IMR-90 (cell line): Measurements from ENCODE around the gene SLC16A8. TPM values are rescaled to one million over a fixed set of nuclear protein-coding genes. Genes with fewer than 3 reads are reported as not detected.

ENCODE experiments used
- ATAC-seq: fragments of 200-7000 bp; cut with Tn5 transposase; 2 replicates; pipeline ENCODE4 v1.9.1; 2020; ENCODE audit warnings: low read depth, mild to moderate bottlenecking, moderate library complexity
- BruUV-seq: library from RNA; stranded (reverse); fragments of 400-500 nt; replicated peaks from 2 replicates; lab custom pipeline; 2021; lab: Mats Ljungman, UMichigan
- CTCF ChIA-PET: fragments of 300-600 bp; formaldehyde crosslinking; extraction: SDS; loops from one replicate; lab custom pipeline; 2021; ENCODE audit warnings: antibody characterized with exemption; lab: Yijun Ruan, JAX
- POLR2A ChIA-PET: fragments of 300-600 bp; sonication (Branson Sonifier 250); formaldehyde crosslinking; loops from one replicate; lab custom pipeline; 2022; ENCODE audit warnings: antibody characterized with exemption; ENCODE audit not compliant: unreplicated experiment; lab: Charles Lee
- DNase-seq: peaks from one replicate; pipeline ENCODE4 v3.0.0; 2013
- H2AFZ ChIP-seq: replicated peaks from 2 replicates; pipeline ENCODE3; 2013; ENCODE audit warnings: low read length, mild to moderate bottlenecking; ENCODE audit not compliant: poor library complexity
- H2AK5ac ChIP-seq: 2 replicates; pipeline ENCODE4 v1.6.1; 2013; ENCODE audit warnings: low read depth, low read length, inconsistent platforms
- H2AK9ac ChIP-seq: replicated peaks from 2 replicates; pipeline ENCODE3; 2013; ENCODE audit warnings: mild to moderate bottlenecking, low read depth, low read length, moderate library complexity; ENCODE audit not compliant: poor library complexity
- H2BK120ac ChIP-seq: 2 replicates; pipeline ENCODE4 v1.6.1; 2013; ENCODE audit warnings: low read depth, low read length, inconsistent platforms
- H2BK15ac ChIP-seq: 3 replicates; pipeline ENCODE4 v1.6.1; 2013; ENCODE audit warnings: low read depth, low read length, inconsistent platforms
- H2BK20ac ChIP-seq: 2 replicates; pipeline ENCODE4 v1.6.1; 2013; ENCODE audit warnings: low read depth, mild to moderate bottlenecking, inconsistent platforms, low read length, moderate library complexity
- H2BK5ac ChIP-seq: 2 replicates; pipeline ENCODE4 v1.6.1; 2013; ENCODE audit warnings: mild to moderate bottlenecking, low read depth, low read length, inconsistent platforms; ENCODE audit not compliant: poor library complexity, severe bottlenecking
- H3K14ac ChIP-seq: replicated peaks from 2 replicates; pipeline ENCODE4 v1.6.1; 2013; ENCODE audit warnings: low read depth, low read length, inconsistent platforms
- H3K18ac ChIP-seq: 2 replicates; pipeline ENCODE4 v1.6.1; 2013; ENCODE audit warnings: low read depth, low read length, control low read depth
- H3K23ac ChIP-seq: 2 replicates; pipeline ENCODE4 v1.6.1; 2013; ENCODE audit warnings: low read depth, low read length, inconsistent platforms
- H3K27ac ChIP-seq: 2 replicates; pipeline ENCODE4 v1.5.1; 2013; ENCODE audit warnings: mild to moderate bottlenecking, control low read depth, low read length; ENCODE audit not compliant: insufficient read depth
- H3K27me3 ChIP-seq: 2 replicates; pipeline ENCODE4 v1.6.1; 2013; ENCODE audit warnings: low read length; ENCODE audit not compliant: control insufficient read depth, insufficient read depth
- H3K36me3 ChIP-seq: 2 replicates; pipeline ENCODE4 v1.6.1; 2013; ENCODE audit warnings: low read length, mixed read lengths; ENCODE audit not compliant: control insufficient read depth, insufficient read depth
- H3K4ac ChIP-seq: 2 replicates; pipeline ENCODE4 v1.6.1; 2013; ENCODE audit warnings: low read depth, low read length, inconsistent platforms
- H3K4me1 ChIP-seq: 2 replicates; pipeline ENCODE4 v1.6.1; 2013; ENCODE audit warnings: low read length, mixed read lengths; ENCODE audit not compliant: control insufficient read depth, insufficient read depth
- H3K4me2 ChIP-seq: 2 replicates; pipeline ENCODE4 v1.6.1; 2013; ENCODE audit warnings: low read depth, mild to moderate bottlenecking, control low read depth, low read length, moderate library complexity
- H3K4me3 ChIP-seq: 2 replicates; pipeline ENCODE4 v1.5.1; 2013; ENCODE audit warnings: low read depth, mild to moderate bottlenecking, control low read depth, low read length, moderate library complexity; ENCODE audit not compliant: insufficient read depth
- H3K56ac ChIP-seq: 2 replicates; pipeline ENCODE4 v1.6.1; 2013; ENCODE audit warnings: low read length, inconsistent platforms; ENCODE audit not compliant: insufficient read depth; ENCODE audit errors: extremely low read depth
- H3K79me1 ChIP-seq, 2 experiments: 2 replicates each; pipeline ENCODE4 v1.6.1; 2013; ENCODE audit warnings: low read length in 2 of 2, inconsistent platforms in 1 of 2, low read depth in 1 of 2
- H3K9ac ChIP-seq: 2 replicates; pipeline ENCODE4 v1.6.1; 2013; ENCODE audit warnings: low read depth, low read length, control low read depth
- H3K9me1 ChIP-seq: 2 replicates; pipeline ENCODE4 v1.6.1; 2013; ENCODE audit warnings: low read length, inconsistent platforms; ENCODE audit not compliant: insufficient read depth
- H3K9me3 ChIP-seq: 2 replicates; pipeline ENCODE4 v1.6.1; 2013; ENCODE audit warnings: low read length; ENCODE audit not compliant: control insufficient read depth, insufficient read depth
- H4K20me1 ChIP-seq: 2 replicates; pipeline ENCODE4 v1.6.1; 2013; ENCODE audit warnings: low read length, inconsistent platforms; ENCODE audit not compliant: insufficient read depth
- H4K5ac ChIP-seq: 2 replicates; pipeline ENCODE4 v1.6.1; 2013; ENCODE audit warnings: mild to moderate bottlenecking, low read depth, low read length, control low read depth
- H4K8ac ChIP-seq, 2 experiments: 2 replicates each; pipeline ENCODE4 v1.6.1; 2013; ENCODE audit warnings: low read depth in 2 of 2, low read length in 2 of 2, control low read depth in 1 of 2, inconsistent platforms in 1 of 2
- H4K91ac ChIP-seq: 2 replicates; pipeline ENCODE4 v1.6.1; 2013; ENCODE audit warnings: low read depth, low read length, inconsistent platforms; ENCODE audit not compliant: insufficient read depth
- BHLHE40 ChIP-seq: fragments of 150-350 bp; IDR thresholded peaks from 2 replicates; pipeline ENCODE4 v1.6.1; 2016; ENCODE audit warnings: mild to moderate bottlenecking, low read depth, low read length
- CEBPB ChIP-seq: IDR thresholded peaks from 2 replicates; pipeline ENCODE4 v1.6.1; 2012; ENCODE audit warnings: low read depth, low read length, improper control_type of control experiment
- ELK1 ChIP-seq: fragments of 150-350 bp; IDR thresholded peaks from 2 replicates; pipeline ENCODE4 v1.6.1; 2016; ENCODE audit warnings: low read depth, mild to moderate bottlenecking, low read length, moderate library complexity, borderline replicate concordance
- FOS ChIP-seq: fragments of 150-350 bp; IDR thresholded peaks from 2 replicates; pipeline ENCODE4 v1.6.1; 2016; ENCODE audit warnings: low read depth, low read length
- MAFK ChIP-seq: IDR thresholded peaks from 2 replicates; pipeline ENCODE4 v1.6.1; 2012; ENCODE audit warnings: low read depth, low read length, improper control_type of control experiment
- MAZ ChIP-seq: IDR thresholded peaks from 2 replicates; pipeline ENCODE4 v1.6.1; 2012; ENCODE audit warnings: low read depth, mild to moderate bottlenecking, low read length, improper control_type of control experiment, moderate library complexity, borderline replicate concordance
- MXI1 ChIP-seq: IDR thresholded peaks from 2 replicates; pipeline ENCODE4 v1.6.1; 2012; ENCODE audit warnings: low read depth, mild to moderate bottlenecking, low read length, moderate library complexity, borderline replicate concordance
- NFE2L2 ChIP-seq: fragments of 150-350 bp; IDR thresholded peaks from 2 replicates; pipeline ENCODE4 v1.6.1; 2016; ENCODE audit warnings: low read depth, mild to moderate bottlenecking, low read length
- POLR2A ChIP-seq: IDR thresholded peaks from 2 replicates; pipeline ENCODE4 v1.6.1; 2012; ENCODE audit warnings: mild to moderate bottlenecking, low read depth, low read length
- RAD21 ChIP-seq: IDR thresholded peaks from 2 replicates; pipeline ENCODE4 v1.6.1; 2012; ENCODE audit warnings: low read length, improper control_type of control experiment
- RCOR1 ChIP-seq: IDR thresholded peaks from 2 replicates; pipeline ENCODE4 v1.6.1; 2012; ENCODE audit warnings: mild to moderate bottlenecking, low read length, improper control_type of control experiment; ENCODE audit not compliant: insufficient replicate concordance
- RFX5 ChIP-seq: IDR thresholded peaks from 2 replicates; pipeline ENCODE4 v1.8.0; 2012; ENCODE audit warnings: low read depth, mild to moderate bottlenecking, low read length, moderate library complexity
- SMC3 ChIP-seq: fragments of 150-350 bp; IDR thresholded peaks from 2 replicates; pipeline ENCODE4 v1.6.1; 2016; ENCODE audit warnings: low read depth, mild to moderate bottlenecking, antibody characterized with exemption, low read length, moderate library complexity
- WGBS, 2 experiments: methylation state at CpG; one replicate each; pipeline versions ENCODE4 v1.1.5 to v1.1.7; 2013; ENCODE audit warnings: missing lambda C conversion rate in 2 of 2; ENCODE audit not compliant: insufficient read length in 1 of 2; ENCODE audit errors: extremely low coverage in 2 of 2; 5-methylcytosine and 5-hydroxymethylcytosine counted together
- dilution Hi-C: fragments of 300-500 bp; cut with HindIII; formaldehyde crosslinking; loops from one replicate; pipeline ENCODE4 v1.14.3; 2018; ENCODE audit warnings: low sequenced_read_pairs; ENCODE audit not compliant: unreplicated experiment
- in situ Hi-C: fragments of 300-500 bp; cut with MboI; formaldehyde crosslinking; loops from 3 replicates; pipeline ENCODE4 v1.14.3; 2019; ENCODE audit warnings: low sequenced_read_pairs, inconsistent platforms, mixed read lengths
- intact Hi-C: fragments of 100-400 bp; cut with micrococcal nuclease; formaldehyde crosslinking; loops from 2 replicates; pipeline ENCODE4 v1.10.0; 2022
- polyA plus RNA-seq, 3 experiments: library from polyadenylated mRNA; depleted of rRNA; stranded (reverse); fragments of >200 nt; gene quantifications; 2 replicates each; pipeline ENCODE4 v1.2.3, GENCODE V29; 2012; ENCODE audit warnings: low replicate concordance in 1 of 3
- total RNA-seq: library from RNA; depleted of rRNA; stranded (reverse); fragments of >200 nt; gene quantifications from 2 replicates; pipeline ENCODE4 v1.2.3, GENCODE V29; 2012
- TF ChIP-seq, protein P1 (sequence below): fragments of 150-350 bp; IDR thresholded peaks from 2 replicates; pipeline ENCODE4 v1.6.1; 2017; ENCODE audit warnings: mild to moderate bottlenecking, antibody characterized with exemption, low read length, low read depth

The SLC16A8 gene
- total and polyA plus RNA-seq, 2 of the 4 experiments (the other 2 are of a cell fraction) = not detected

- Histone ChIP-seq H2BK20ac (peak within 1 kb of the TSS; percentile 67; the same call in 1 of the 2 replicates), H4K5ac (peak within 1 kb of the TSS; percentile 97), H3K27ac (peak within 1 kb of the TSS; percentile 80), H3K18ac (peak within 1 kb of the TSS; percentile 88), H2BK5ac (peak within 1 kb of the TSS; percentile 76), H2BK15ac (peak within 1 kb of the TSS; percentile 75; the same call in 2 of the 3 replicates), H3K23ac (no peak within 1 kb of the TSS; the same call in 1 of the 2 replicates), H3K9me3 (no peaks in the 10 kb centered on the region), H3K4me2 (peak within 1 kb of the TSS; percentile 73), H3K14ac (peak within 1 kb of the TSS; percentile 87), H3K56ac (peak within 1 kb of the TSS; percentile 42; the same call in 1 of the 2 replicates), H3K9me1 (peaks cover 14% of the 10 kb centered on the region), H3K36me3 (peaks cover 3% of the 10 kb centered on the region; the same call in 1 of the 2 replicates), H3K9ac (peak within 1 kb of the TSS; percentile 60), H4K8ac (peak within 1 kb of the TSS; percentile 95 to 99), H2BK120ac (peak within 1 kb of the TSS; percentile 83), H3K4me1 (peaks cover 5% of the 10 kb centered on the region), H4K20me1 (no peaks in the 10 kb centered on the region; the same call in 1 of the 2 replicates), H3K4ac (peak within 1 kb of the TSS; percentile 84), H3K4me3 (peak within 1 kb of the TSS; percentile 56), H3K27me3 (no peaks in the 10 kb centered on the region), H2AK9ac (peak within 1 kb of the TSS; percentile 92), H2AFZ (peak within 1 kb of the TSS; percentile 95), H2AK5ac (peak within 1 kb of the TSS; percentile 50; the same call in 1 of the 2 replicates), H3K79me1 (peaks cover 0 to 7% of the 10 kb centered on the region in 2 experiments; a peak in 2 of 4 replicates), H4K91ac (peak within 1 kb of the TSS; percentile 96)
- BruUV-seq = no TSS peak
- intact Hi-C loops = loop anchor here (10.0 kb wide), 1 partner anchor 648 kb away; the partner anchor contains the start of genes GTPBP1 and JOSD1
- CTCF ChIA-PET = interaction anchor here (0.7 to 1.3 kb wide), 2 partner anchors 43 to 219 kb away, joined by 3 read pairs; no protein-coding TSS in a partner anchor
- in situ Hi-C loops = loop anchor here (5.0 to 10.0 kb wide), 2 partner anchors 295 to 518 kb away; partner anchors contain the start of gene DMC1
- 2% methylated on average over 13 of the region's 47 CpGs; no CpG with 5 or more reads in 1 of the 2 experiments for WGBS, 2 experiments
- DNase-seq (peak; percentile 91), ATAC-seq (peak; percentile 93)
- dilution Hi-C loops = no loop called here
- POLR2A ChIA-PET = no interaction called here
- TF ChIP-seq, protein P1, sequence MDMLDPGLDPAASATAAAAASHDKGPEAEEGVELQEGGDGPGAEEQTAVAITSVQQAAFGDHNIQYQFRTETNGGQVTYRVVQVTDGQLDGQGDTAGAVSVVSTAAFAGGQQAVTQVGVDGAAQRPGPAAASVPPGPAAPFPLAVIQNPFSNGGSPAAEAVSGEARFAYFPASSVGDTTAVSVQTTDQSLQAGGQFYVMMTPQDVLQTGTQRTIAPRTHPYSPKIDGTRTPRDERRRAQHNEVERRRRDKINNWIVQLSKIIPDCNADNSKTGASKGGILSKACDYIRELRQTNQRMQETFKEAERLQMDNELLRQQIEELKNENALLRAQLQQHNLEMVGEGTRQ = no peak
- TF ChIP-seq RFX5 = no peak
- no peak for TF ChIP-seq RCOR1
- TF ChIP-seq RAD21 = no peak
- no peak for TF ChIP-seq MAZ
- no peak for TF ChIP-seq MXI1
- no peak for TF ChIP-seq BHLHE40
- no peak for TF ChIP-seq FOS
- no peak for TF ChIP-seq MAFK
- no peak for TF ChIP-seq CEBPB
- no peak for TF ChIP-seq ELK1
- no peak for TF ChIP-seq SMC3
- no peak for TF ChIP-seq POLR2A
- TF ChIP-seq NFE2L2 = no peak
Observed at GRCh38 chr22:38056969-38057891, 26.8 kb downstream of the SLC16A8 start, which contains the start of gene PICK1. TSS of gene PICK1 (plus strand) at chr22:38057404. CDS start at chr22:38057810, 406 bp downstream.
